H1 (cell line): ENCODE data around the gene TPPP. TPM values are rescaled to one million over a fixed set of nuclear protein-coding genes. Genes with fewer than 3 reads are reported as not detected.
"Not testable (repeated sequence)": the region's sequence is repeated elsewhere in the genome, so short reads cannot be mapped to it uniquely, and the experiment has no call there.

Experiments
- CTCF ChIA-PET: fragments of 300-600 bp; sonication (Branson Sonifier 250); formaldehyde crosslinking; loops from one replicate; lab custom pipeline; 2021; ENCODE audit not compliant: partially characterized antibody; lab: Charles Lee
- POLR2A ChIA-PET: fragments of 300-600 bp; sonication (Branson Sonifier 250); formaldehyde crosslinking; loops from one replicate; lab custom pipeline; 2021; ENCODE audit warnings: inconsistent platforms; ENCODE audit not compliant: partially characterized antibody; lab: Charles Lee
- DNase-seq, 2 experiments: peaks; one replicate each; pipeline versions ENCODE4 v3.0.0 to v3.0.0-alpha.2; 2010 to 2022; ENCODE audit warnings: low spot score in 2 of 2, low read depth in 1 of 2, mixed read lengths in 1 of 2
- FAIRE-seq: peaks from 2 replicates; lab custom pipeline; 2011; peaks lifted over from hg19 to GRCh38; lab: Jason Lieb, UNC
- H2AFZ ChIP-seq: 2 replicates; pipeline ENCODE4 v1.8.1; 2012; ENCODE audit warnings: low read length, inconsistent platforms
- H2AK5ac ChIP-seq: 2 replicates; pipeline ENCODE4 v1.6.1; 2013; ENCODE audit warnings: low read depth, low read length
- H2BK120ac ChIP-seq: replicated peaks from 2 replicates; pipeline ENCODE3; 2013; ENCODE audit warnings: low read depth, low read length, inconsistent platforms
- H2BK12ac ChIP-seq: 2 replicates; pipeline ENCODE4 v1.6.1; 2013; ENCODE audit warnings: low read depth, low read length
- H2BK15ac ChIP-seq: 2 replicates; pipeline ENCODE4 v1.6.1; 2013; ENCODE audit warnings: low read length
- H2BK20ac ChIP-seq: 2 replicates; pipeline ENCODE4 v1.6.1; 2013; ENCODE audit warnings: low read length
- H2BK5ac ChIP-seq: 2 replicates; pipeline ENCODE4 v1.6.1; 2013; ENCODE audit warnings: low read depth, low read length
- H3K14ac ChIP-seq: 2 replicates; pipeline ENCODE4 v1.6.1; 2013; ENCODE audit warnings: inconsistent platforms; ENCODE audit not compliant: insufficient read length
- H3K18ac ChIP-seq: 2 replicates; pipeline ENCODE4 v1.6.1; 2013; ENCODE audit warnings: low read length; ENCODE audit errors: extremely low read depth
- H3K23ac ChIP-seq: 2 replicates; pipeline ENCODE4 v1.6.1; 2013; ENCODE audit warnings: inconsistent platforms; ENCODE audit not compliant: insufficient read length
- H3K23me2 ChIP-seq: 2 replicates; pipeline ENCODE4 v1.6.1; 2013; ENCODE audit warnings: low read depth, low read length
- H3K27ac ChIP-seq: 2 replicates; pipeline ENCODE4 v1.6.1; 2011; ENCODE audit warnings: low read depth, low read length, inconsistent platforms
- H3K27me3 ChIP-seq, 4 experiments: replicated peaks in 1 of 4; 1 replicate in 1 of 4; 2 replicates in 3 of 4; pipeline versions ENCODE4 v1.6.1 to v1.8.1; 2011 to 2013; ENCODE audit warnings: low read length in 3 of 4, mild to moderate bottlenecking in 3 of 4, inconsistent platforms in 2 of 4, mixed read lengths in 2 of 4, moderate library complexity in 1 of 4; ENCODE audit not compliant: control insufficient read depth in 3 of 4, insufficient read depth in 3 of 4; ENCODE audit errors: extremely low read depth in 1 of 4
- H3K36me3 ChIP-seq, 4 experiments: 2 replicates each; pipeline versions ENCODE4 v1.6.1 to v1.8.1; 2011 to 2013; ENCODE audit warnings: mild to moderate bottlenecking in 4 of 4, low read length in 3 of 4, moderate library complexity in 2 of 4, control low read depth in 1 of 4, inconsistent platforms in 1 of 4; ENCODE audit not compliant: insufficient read depth in 4 of 4, control insufficient read depth in 2 of 4
- H3K4ac ChIP-seq: replicated peaks from 2 replicates; pipeline ENCODE3; 2013; ENCODE audit warnings: low read length, low read depth, mixed read lengths, inconsistent platforms; ENCODE audit not compliant: insufficient read length
- H3K4me1 ChIP-seq, 4 experiments: replicated peaks in 1 of 4; 1 replicate in 1 of 4; 2 replicates in 3 of 4; pipeline versions ENCODE4 v1.6.1 to v1.8.1; 2011 to 2013; ENCODE audit warnings: low read length in 3 of 4, inconsistent platforms in 2 of 4, mixed read lengths in 1 of 4; ENCODE audit not compliant: insufficient read depth in 4 of 4, control insufficient read depth in 3 of 4
- H3K4me2 ChIP-seq, 2 experiments: 2 replicates each; pipeline versions ENCODE4 v1.6.1 to v1.8.1; 2011 to 2013; ENCODE audit warnings: low read depth in 2 of 2, low read length in 2 of 2, control low read depth in 1 of 2, inconsistent platforms in 1 of 2, mild to moderate bottlenecking in 1 of 2; ENCODE audit not compliant: insufficient read depth in 1 of 2
- H3K4me3 ChIP-seq, 4 experiments: fragments of 200-600, 300-600 bp in 1 of 4; sonication (generic), shearing (Covaris generic), sonication (Bioruptor Twin) in 1 of 4; 2 replicates each; pipeline versions ENCODE4 v1.5.1 to v1.8.1; 2011 to 2016; ENCODE audit warnings: low read length in 4 of 4, low read depth in 3 of 4, control low read depth in 2 of 4, inconsistent platforms in 2 of 4, mild to moderate bottlenecking in 2 of 4, mixed read lengths in 1 of 4, moderate library complexity in 1 of 4; ENCODE audit not compliant: insufficient read depth in 2 of 4; ENCODE audit errors: extremely low read depth in 1 of 4
- H3K56ac ChIP-seq: replicated peaks from 2 replicates; pipeline ENCODE3; 2013; ENCODE audit warnings: low read depth, mild to moderate bottlenecking, mixed read lengths, low read length, inconsistent platforms; ENCODE audit not compliant: insufficient read length
- H3K79me1 ChIP-seq: 2 replicates; pipeline ENCODE4 v1.6.1; 2013; ENCODE audit warnings: low read depth, low read length, control low read depth
- H3K79me2 ChIP-seq, 2 experiments: 2 replicates each; pipeline versions ENCODE4 v1.6.1 to v1.8.1; 2012 to 2013; ENCODE audit warnings: low read length in 2 of 2, mild to moderate bottlenecking in 2 of 2, inconsistent platforms in 1 of 2; ENCODE audit not compliant: insufficient read depth in 2 of 2, control insufficient read depth in 1 of 2
- H3K9ac ChIP-seq, 4 experiments: replicated peaks in 1 of 4; 1 replicate in 1 of 4; 2 replicates in 3 of 4; pipeline versions ENCODE4 v1.6.1 to v1.8.1; 2011 to 2013; ENCODE audit warnings: low read depth in 3 of 4, low read length in 3 of 4, control low read depth in 2 of 4, mild to moderate bottlenecking in 2 of 4, moderate library complexity in 2 of 4, inconsistent platforms in 1 of 4; ENCODE audit errors: extremely low read depth in 1 of 4
- H3K9me3 ChIP-seq, 2 experiments: 2 replicates each; pipeline versions ENCODE4 v1.6.1 to v1.8.1; 2012 to 2013; ENCODE audit warnings: mild to moderate bottlenecking in 2 of 2, moderate library complexity in 2 of 2, control low read depth in 1 of 2, inconsistent platforms in 1 of 2, low read depth in 1 of 2, low read length in 1 of 2, mixed read lengths in 1 of 2; ENCODE audit not compliant: insufficient read depth in 2 of 2
- H4K20me1 ChIP-seq, 2 experiments: replicated peaks in 1 of 2; 2 replicates each; pipeline versions ENCODE3 to v1.8.1; 2011 to 2013; ENCODE audit warnings: inconsistent platforms in 2 of 2, low read length in 2 of 2, mild to moderate bottlenecking in 1 of 2; ENCODE audit not compliant: insufficient read depth in 2 of 2, control insufficient read depth in 1 of 2
- H4K5ac ChIP-seq: 2 replicates; pipeline ENCODE4 v1.6.1; 2013; ENCODE audit warnings: low read length, low read depth, mixed read lengths, inconsistent platforms; ENCODE audit not compliant: insufficient read length
- H4K8ac ChIP-seq: 2 replicates; pipeline ENCODE4 v1.8.0; 2013; ENCODE audit warnings: mild to moderate bottlenecking, moderate library complexity, low read length, inconsistent platforms; ENCODE audit not compliant: insufficient read depth; ENCODE audit errors: extremely low read depth
- H4K91ac ChIP-seq: replicated peaks from 2 replicates; pipeline ENCODE3; 2013; ENCODE audit warnings: low read length, mixed read lengths, inconsistent platforms; ENCODE audit not compliant: insufficient read length
- WGBS, 2 experiments: shearing (Covaris generic) in 1 of 2; methylation state at CpG; one replicate each; pipeline versions ENCODE4 v1.1.6 to v1.1.7; 2013 to 2015; ENCODE audit warnings: low lambda C conversion rate in 2 of 2, mixed read lengths in 2 of 2, inconsistent platforms in 1 of 2, low coverage in 1 of 2, missing lambda C conversion rate in 1 of 2; ENCODE audit not compliant: insufficient replicate concordance in 2 of 2, insufficient coverage in 1 of 2, insufficient read length in 1 of 2; ENCODE audit errors: extremely low coverage in 1 of 2, missing lambda C conversion rate in 1 of 2; 5-methylcytosine and 5-hydroxymethylcytosine counted together
- polyA plus RNA-seq, 7 experiments: library from polyadenylated mRNA; depleted of rRNA in 3 of 7; stranded (reverse) in 5 of 7; unstranded in 2 of 7; fragments of >200 nt in 5 of 7; fragments of 200-250 nt in 2 of 7; gene quantifications; 1 replicate in 5 of 7; 2 replicates in 1 of 7; 4 replicates in 1 of 7; pipeline versions ENCODE4 v1.2.1 to v1.2.3, GENCODE V29; 2011 to 2013; ENCODE audit warnings: missing spikeins in 2 of 7, mixed read lengths in 2 of 7
- total RNA-seq: library from RNA; stranded (reverse); fragmentation: NEBNext Ultra II Directional; extraction: Animal tissue kit (Norgen Biotek cat#: 25700); gene quantifications from 2 replicates; pipeline ENCODE4 v1.2.1, GENCODE V29; 2021

The TPPP gene
- total and polyA plus RNA-seq, 2 of the 8 experiments (the other 6 are each of a cell fraction or from before 2014, with no cell fraction given), result 0.36 to 0.93 TPM

- H4K8ac ChIP-seq, H3K79me1 ChIP-seq, H2AFZ ChIP-seq, H3K56ac ChIP-seq, H3K79me2 ChIP-seq, H3K4me3 ChIP-seq, H4K91ac ChIP-seq, H3K36me3 ChIP-seq, H3K4me1 ChIP-seq, POLR2A ChIA-PET, H3K9me3 ChIP-seq, H2BK5ac ChIP-seq, H4K20me1 ChIP-seq, H3K23ac ChIP-seq, H2AK5ac ChIP-seq, H3K18ac ChIP-seq, H3K4me2 ChIP-seq, DNase-seq, H2BK12ac ChIP-seq, H2BK15ac ChIP-seq, H3K4ac ChIP-seq, H2BK20ac ChIP-seq, H3K27ac ChIP-seq, FAIRE-seq, H2BK120ac ChIP-seq, H3K14ac ChIP-seq, H4K5ac ChIP-seq, H3K9ac ChIP-seq, H3K23me2 ChIP-seq: not testable (repeated sequence)
- H3K27me3 ChIP-seq, result peaks cover 0 to 10% (median 1%) of the 10 kb centered on the region in 4 experiments; a peak in 3 of 7 replicates
- CTCF ChIA-PET, result interaction anchor here (0.6 to 1.1 kb wide), 2 partner anchors 11 to 328 kb away, joined by 4 to 5 read pairs; no protein-coding TSS in a partner anchor
- 85% methylated on average over 6 of the region's 17 CpGs; no CpG with 5 or more reads in 1 of the 2 experiments for WGBS, 2 experiments
These were observed 13.8 kb downstream of the TPPP start for GRCh38 chr5:679166-679895.
